ENCODE data around the gene ZDHHC14.

Gene ZDHHC14

DNA sequence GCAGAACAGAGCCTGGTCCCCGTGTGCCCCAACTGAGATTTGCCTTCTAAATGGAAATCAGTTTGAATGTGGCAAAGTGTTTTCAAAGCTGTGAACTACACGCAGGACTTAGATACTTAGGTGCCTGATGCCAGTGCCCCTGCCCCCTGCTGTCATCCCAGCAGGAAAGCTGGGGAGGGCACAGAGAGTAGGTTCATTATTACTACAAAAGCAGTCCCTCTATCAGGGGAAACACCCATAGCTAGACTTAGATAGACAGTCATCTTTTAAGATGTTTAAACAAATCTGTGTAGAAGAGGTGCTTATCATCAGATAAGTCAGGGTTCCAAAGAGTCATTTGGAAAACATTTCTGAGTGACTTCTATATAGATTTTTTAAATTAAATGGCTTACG is 287.0 kb downstream of the ZDHHC14 start:
- H3K27ac ChIP-seq (replicated peaks) = peak overlapping the region; percentile 68
- no peaks in the 10 kb centered on the region for H3K27me3 ChIP-seq (ENCODE audit: insufficient read depth, poor library complexity, severe bottlenecking)
- no peak overlapping the region for H3K4me3 ChIP-seq (replicated peaks; ENCODE audit: insufficient read depth, low read length)
- DNase-seq (ENCODE audit: low read depth in 1 of 2, low spot score in 1 of 2) = no peak
- TF ChIP-seq POLR2AphosphoS5 (IDR thresholded peaks at IDR 0.05; ENCODE audit: low read depth) (no peak), CTCF (IDR thresholded peaks at IDR 0.05; ENCODE audit: insufficient read depth, low read length) (no peak), GABPA (IDR thresholded peaks at IDR 0.05; ENCODE audit: low read depth) (no peak), SPI1 (IDR thresholded peaks at IDR 0.05; ENCODE audit: borderline replicate concordance, low read depth) (no peak)
- TF ChIP-seq, protein P1, sequence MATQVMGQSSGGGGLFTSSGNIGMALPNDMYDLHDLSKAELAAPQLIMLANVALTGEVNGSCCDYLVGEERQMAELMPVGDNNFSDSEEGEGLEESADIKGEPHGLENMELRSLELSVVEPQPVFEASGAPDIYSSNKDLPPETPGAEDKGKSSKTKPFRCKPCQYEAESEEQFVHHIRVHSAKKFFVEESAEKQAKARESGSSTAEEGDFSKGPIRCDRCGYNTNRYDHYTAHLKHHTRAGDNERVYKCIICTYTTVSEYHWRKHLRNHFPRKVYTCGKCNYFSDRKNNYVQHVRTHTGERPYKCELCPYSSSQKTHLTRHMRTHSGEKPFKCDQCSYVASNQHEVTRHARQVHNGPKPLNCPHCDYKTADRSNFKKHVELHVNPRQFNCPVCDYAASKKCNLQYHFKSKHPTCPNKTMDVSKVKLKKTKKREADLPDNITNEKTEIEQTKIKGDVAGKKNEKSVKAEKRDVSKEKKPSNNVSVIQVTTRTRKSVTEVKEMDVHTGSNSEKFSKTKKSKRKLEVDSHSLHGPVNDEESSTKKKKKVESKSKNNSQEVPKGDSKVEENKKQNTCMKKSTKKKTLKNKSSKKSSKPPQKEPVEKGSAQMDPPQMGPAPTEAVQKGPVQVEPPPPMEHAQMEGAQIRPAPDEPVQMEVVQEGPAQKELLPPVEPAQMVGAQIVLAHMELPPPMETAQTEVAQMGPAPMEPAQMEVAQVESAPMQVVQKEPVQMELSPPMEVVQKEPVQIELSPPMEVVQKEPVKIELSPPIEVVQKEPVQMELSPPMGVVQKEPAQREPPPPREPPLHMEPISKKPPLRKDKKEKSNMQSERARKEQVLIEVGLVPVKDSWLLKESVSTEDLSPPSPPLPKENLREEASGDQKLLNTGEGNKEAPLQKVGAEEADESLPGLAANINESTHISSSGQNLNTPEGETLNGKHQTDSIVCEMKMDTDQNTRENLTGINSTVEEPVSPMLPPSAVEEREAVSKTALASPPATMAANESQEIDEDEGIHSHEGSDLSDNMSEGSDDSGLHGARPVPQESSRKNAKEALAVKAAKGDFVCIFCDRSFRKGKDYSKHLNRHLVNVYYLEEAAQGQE (IDR thresholded peaks at IDR 0.05; ENCODE audit: insufficient replicate concordance, low read depth) = no peak

- Histone ChIP-seq H3K4me3 (replicated peaks; ENCODE audit: insufficient read depth, low read length) (no peak overlapping the region), H3K27ac (replicated peaks) (no peak overlapping the region), H3K27me3 (ENCODE audit: insufficient read depth, poor library complexity, severe bottlenecking) (no peaks in the 10 kb centered on the region)
- no peak for DNase-seq (ENCODE audit: low read depth in 1 of 2, low spot score in 1 of 2)
- TF ChIP-seq POLR2AphosphoS5 (IDR thresholded peaks at IDR 0.05; ENCODE audit: low read depth) (no peak), CTCF (IDR thresholded peaks at IDR 0.05; ENCODE audit: insufficient read depth, low read length) (no peak), SPI1 (IDR thresholded peaks at IDR 0.05; ENCODE audit: borderline replicate concordance, low read depth) (no peak), GABPA (IDR thresholded peaks at IDR 0.05; ENCODE audit: low read depth) (no peak)
- TF ChIP-seq, protein P1 (IDR thresholded peaks at IDR 0.05; ENCODE audit: insufficient replicate concordance, low read depth) = no peak
These were observed 287.7 kb downstream of the ZDHHC14 start for GRCh38 chr6:157668713-157669112.

GRCh38 chr6:157669323-157669722 is 288.3 kb downstream of the ZDHHC14 start:
- Histone ChIP-seq H3K27me3 (ENCODE audit: insufficient read depth, poor library complexity, severe bottlenecking) (no peaks in the 10 kb centered on the region), H3K4me3 (replicated peaks; ENCODE audit: insufficient read depth, low read length) (no peak overlapping the region), H3K27ac (replicated peaks) (no peak overlapping the region)
- no peak for DNase-seq (ENCODE audit: low read depth in 1 of 2, low spot score in 1 of 2)
- TF ChIP-seq POLR2AphosphoS5 (IDR thresholded peaks at IDR 0.05; ENCODE audit: low read depth) (no peak), GABPA (IDR thresholded peaks at IDR 0.05; ENCODE audit: low read depth) (no peak), SPI1 (IDR thresholded peaks at IDR 0.05; ENCODE audit: borderline replicate concordance, low read depth) (no peak), CTCF (IDR thresholded peaks at IDR 0.05; ENCODE audit: insufficient read depth, low read length) (no peak)
- TF ChIP-seq, protein P1 (IDR thresholded peaks at IDR 0.05; ENCODE audit: insufficient replicate concordance, low read depth) = no peak
